HepG2 (cell line): Measurements from ENCODE around the gene RABEP2. TPM values are rescaled to one million over a fixed set of nuclear protein-coding genes. Genes with fewer than 3 reads are reported as not detected.
A peak's percentile ranks its signal among the peaks of the same experiment; 100 is the strongest.
"Not testable (repeated sequence)": the region's sequence is repeated elsewhere in the genome, so short reads cannot be mapped to it uniquely, and the experiment has no call there.

Experiments used
- ATAC-seq: fragments of 200-7000 bp; cut with Tn5 transposase; 3 replicates; pipeline ENCODE4 v1.9.1; 2020; ENCODE audit warnings: mild to moderate bottlenecking, moderate library complexity
- BruUV-seq: library from RNA; stranded (reverse); fragments of 400-500 nt; replicated peaks from 2 replicates; lab custom pipeline; 2021; lab: Mats Ljungman, UMichigan
- CTCF ChIA-PET: fragments of 300-600 bp; formaldehyde crosslinking; extraction: SDS; loops from one replicate; lab custom pipeline; 2021; ENCODE audit warnings: low total read pairs, inconsistent platforms, low intra/inter-chr PET ratio; lab: Yijun Ruan, JAX
- POLR2A ChIA-PET: fragments of 350-600 bp; sonication (Branson Sonifier 250); formaldehyde crosslinking; loops from one replicate; lab custom pipeline; 2020; ENCODE audit warnings: antibody characterized with exemption, inconsistent platforms; lab: Yijun Ruan, JAX
- DNase-seq: peaks from one replicate; pipeline ENCODE4 v3.0.0-alpha.2; 2015; ENCODE audit warnings: low spot score
- FAIRE-seq: peaks from 3 replicates; lab custom pipeline; 2011; peaks lifted over from hg19 to GRCh38; lab: Jason Lieb, UNC
- H2AFZ ChIP-seq: one replicate; pipeline ENCODE4 v1.6.1; 2011; ENCODE audit warnings: low read length, inconsistent platforms
- H3K27ac ChIP-seq: fragments of 300-600 bp; 3 replicates; pipeline ENCODE4 v1.8.0; 2011; ENCODE audit warnings: mixed run types, mild to moderate bottlenecking, mixed read lengths, low read length, inconsistent platforms; ENCODE audit not compliant: insufficient read depth; ENCODE audit errors: extremely low read length
- H3K27me3 ChIP-seq, 2 experiments: fragments of 200-600 bp in 1 of 2; 2 replicates in 1 of 2; 3 replicates in 1 of 2; pipeline versions ENCODE4 v1.6.0 to v1.8.0; 2011; ENCODE audit warnings: low read length in 2 of 2, mild to moderate bottlenecking in 2 of 2, moderate library complexity in 2 of 2, inconsistent platforms in 1 of 2; ENCODE audit not compliant: insufficient read depth in 2 of 2, control insufficient read depth in 1 of 2
- H3K36me3 ChIP-seq, 2 experiments: fragments of 200-600 bp in 1 of 2; replicated peaks in 1 of 2; 2 replicates in 1 of 2; 3 replicates in 1 of 2; pipeline versions ENCODE4 v1.5.1 to v1.8.0; 2011; ENCODE audit warnings: low read length in 2 of 2, inconsistent platforms in 1 of 2; ENCODE audit not compliant: insufficient read depth in 2 of 2, control insufficient read depth in 1 of 2
- H3K4me1 ChIP-seq: 2 replicates; pipeline ENCODE4 v1.5.1; 2012; ENCODE audit warnings: low read length, inconsistent platforms; ENCODE audit not compliant: insufficient read depth
- H3K4me2 ChIP-seq: 2 replicates; pipeline ENCODE4 v1.6.0; 2011; ENCODE audit warnings: low read depth, low read length, inconsistent platforms
- H3K4me3 ChIP-seq, 3 experiments: fragments of 200-600 bp in 1 of 3; sonication (generic), shearing (Covaris generic) in 1 of 3; replicated peaks in 1 of 3; 2 replicates each; pipeline ENCODE4 v1.5.1; 2011 to 2016; ENCODE audit warnings: low read length in 3 of 3, inconsistent platforms in 2 of 3, low read depth in 2 of 3, mild to moderate bottlenecking in 2 of 3, control low read depth in 1 of 3, mixed read lengths in 1 of 3; ENCODE audit not compliant: insufficient read depth in 1 of 3
- H3K79me2 ChIP-seq: one replicate; pipeline ENCODE4 v1.6.1; 2011; ENCODE audit warnings: low read length, inconsistent platforms; ENCODE audit not compliant: insufficient read depth
- H3K9ac ChIP-seq: 2 replicates; pipeline ENCODE4 v1.6.0; 2011; ENCODE audit warnings: mild to moderate bottlenecking, low read depth, low read length, inconsistent platforms; ENCODE audit not compliant: insufficient read depth
- H3K9me3 ChIP-seq: 2 replicates; pipeline ENCODE4 v1.5.1; 2012; ENCODE audit warnings: mild to moderate bottlenecking, low read length
- H4K20me1 ChIP-seq: 2 replicates; pipeline ENCODE4 v1.6.0; 2011; ENCODE audit warnings: inconsistent platforms, mild to moderate bottlenecking, low read length, moderate library complexity; ENCODE audit not compliant: insufficient read depth
- ISL2 ChIP-seq: sonication (generic); formaldehyde crosslinking; IDR thresholded peaks from 2 replicates; pipeline ENCODE4 v1.5.0; 2020; ENCODE audit warnings: missing genetic modification reagents
- MTA1 ChIP-seq: sonication (generic); formaldehyde crosslinking; IDR thresholded peaks from 2 replicates; pipeline ENCODE4 v1.4.0; 2020; ENCODE audit warnings: missing genetic modification reagents, mild to moderate bottlenecking, borderline replicate concordance
- RERE ChIP-seq: IDR thresholded peaks from 2 replicates; pipeline ENCODE4 v1.6.1; 2016; ENCODE audit warnings: low read depth, missing genetic modification reagents, missing compliant biosample characterization
- ZBTB10 ChIP-seq: sonication (generic); formaldehyde crosslinking; IDR thresholded peaks from 2 replicates; pipeline ENCODE4 v1.4.0; 2020; ENCODE audit warnings: missing genetic modification reagents, borderline replicate concordance
- ZC3H13 ChIP-seq: sonication (generic); formaldehyde crosslinking; IDR thresholded peaks from 2 replicates; pipeline ENCODE4 v1.8.1; 2023; ENCODE audit warnings: mild to moderate bottlenecking, missing genetic modification reagents, moderate library complexity
- ZNF121 ChIP-seq: sonication (generic); formaldehyde crosslinking; IDR thresholded peaks from 2 replicates; pipeline ENCODE4 v1.5.0; 2020; ENCODE audit warnings: mild to moderate bottlenecking, missing genetic modification reagents
- WGBS: methylation state at CpG from one replicate; pipeline ENCODE4 v1.1.6; 2017; ENCODE audit warnings: low lambda C conversion rate; 5-methylcytosine and 5-hydroxymethylcytosine counted together
- in situ Hi-C: cut with HindIII; loops from 2 replicates; pipeline ENCODE4 v1.10.0; 2017; ENCODE audit warnings: low pct_unique_long_range_greater_than_20kb; ENCODE audit not compliant: extremely low pct_ligation_motif_present
- intact Hi-C: fragments of 100-400 bp; cut with micrococcal nuclease; formaldehyde crosslinking; loops from one replicate; pipeline ENCODE4 v1.10.0; 2022; ENCODE audit not compliant: unreplicated experiment
- polyA plus RNA-seq, 8 experiments: library from polyadenylated mRNA; depleted of rRNA in 3 of 8; stranded (reverse) in 7 of 8; unstranded in 1 of 8; fragments of >200 nt; fragmentation: Illumina TruSeq in 4 of 8; extraction: Trizol in 4 of 8; gene quantifications; 2 replicates each; pipeline versions ENCODE4 v1.2.1 to v1.2.3, GENCODE V29; 2011 to 2016; ENCODE audit warnings: low read depth in 4 of 8, missing spikeins in 1 of 8, mixed read lengths in 1 of 8; ENCODE audit not compliant: insufficient read depth in 1 of 8
- total RNA-seq, 5 experiments: library from RNA; depleted of rRNA; stranded (reverse); fragments of >200 nt; fragmentation: Illumina TruSeq; extraction: Trizol; gene quantifications; 2 replicates each; pipeline ENCODE4 v1.2.3, GENCODE V29; 2016; ENCODE audit warnings: low read depth in 1 of 5

RABEP2 gene
- total and polyA plus RNA-seq, 2 of the 13 experiments (the other 11 are each of a cell fraction or from before 2014, with no cell fraction given): 10.8 to 18.4 TPM

- H2AFZ ChIP-seq, H4K20me1 ChIP-seq, H3K79me2 ChIP-seq, H3K4me3 ChIP-seq, CTCF ChIA-PET, in situ Hi-C loops, DNase-seq, H3K9me3 ChIP-seq, H3K4me1 ChIP-seq, intact Hi-C loops, H3K36me3 ChIP-seq, H3K27ac ChIP-seq, H3K9ac ChIP-seq, BruUV-seq, H3K4me2 ChIP-seq, POLR2A ChIA-PET, H3K27me3 ChIP-seq, ATAC-seq, FAIRE-seq: not testable (repeated sequence)
- peak; percentile 55 for TF ChIP-seq ZNF121
- WGBS: 31% methylated on average over 2 of the region's 2 CpGs
Observed at GRCh38 chr16:28969696-28970095, 44.7 kb upstream of the RABEP2 start.

- Histone ChIP-seq H3K27me3 (no peaks in the 10 kb centered on the region), H3K4me2 (no peak overlapping the region), H2AFZ (no peak overlapping the region), H4K20me1 (no peaks in the 10 kb centered on the region), H3K4me3 (no peak overlapping the region), H3K36me3 (peaks cover 12 to 26% of the 10 kb centered on the region in 2 experiments), H3K9ac (no peak overlapping the region), H3K4me1 (no peaks in the 10 kb centered on the region), H3K79me2 (no peaks in the 10 kb centered on the region), H3K9me3 (no peaks in the 10 kb centered on the region), H3K27ac (no peak overlapping the region)
- no peak for TF ChIP-seq ZC3H13
- no peak for TF ChIP-seq ZBTB10 (CRISPR knock-in tag)
- TF ChIP-seq RERE: no peak
- no peak for TF ChIP-seq ISL2 (CRISPR knock-in tag)
- no peak for TF ChIP-seq MTA1 (CRISPR knock-in tag)
- peak; percentile 34; the same call in 1 of the 2 replicates for TF ChIP-seq ZNF121
- in situ Hi-C loops (no loop called here), intact Hi-C loops (no loop called here)
- no peak for FAIRE-seq
- ChIA-PET POLR2A (no interaction called here), CTCF (no interaction called here)
- WGBS: 92% methylated on average over 4 of the region's 4 CpGs
- no TSS peak for BruUV-seq
- DNase-seq: no peak
- ATAC-seq: no peak
Observed at GRCh38 chr16:28967156-28967555, 42.1 kb upstream of the RABEP2 start.
